ENCODE data around the gene RTP3. TPM values are rescaled to one million over a fixed set of nuclear protein-coding genes. Genes with fewer than 3 reads are reported as not detected.

Gene RTP3
- not detected in 2 replicates for total RNA-seq (2012; rRNA removed)

- peaks cover 25% of the 10 kb centered on the region for H3K4me1 ChIP-seq (ENCODE audit: control insufficient read depth, insufficient read depth, low read length)
- H3K4me2 ChIP-seq (ENCODE audit: low read length): no peak within 1 kb of the TSS
- no peaks in the 10 kb centered on the region for H3K9me3 ChIP-seq (replicated peaks; ENCODE audit: low read length)
- no peaks in the 10 kb centered on the region for H3K27me3 ChIP-seq (ENCODE audit: control insufficient read depth, insufficient read depth, low read length)
- no peaks in the 10 kb centered on the region for H3K36me3 ChIP-seq (ENCODE audit: insufficient read depth, low read length)
- no peak within 1 kb of the TSS for H3K4me3 ChIP-seq (ENCODE audit: low read length)
- H3K9ac ChIP-seq (ENCODE audit: low read depth, low read length): no peak within 1 kb of the TSS
These were observed at the start of gene RTP3 for GRCh38 chr3:46497556-46498265. TSS of gene RTP3 (plus strand) at chr3:46497976. CDS start at chr3:46498063, 87 bp downstream.

- no peak overlapping the region for H3K9ac ChIP-seq (ENCODE audit: low read depth, low read length)
- no peak overlapping the region for H3K4me2 ChIP-seq (ENCODE audit: low read length)
- no peak overlapping the region for H3K4me3 ChIP-seq (ENCODE audit: low read length)
- H3K36me3 ChIP-seq (ENCODE audit: insufficient read depth, low read length): no peaks in the 10 kb centered on the region
- H3K27me3 ChIP-seq (ENCODE audit: control insufficient read depth, insufficient read depth, low read length): peaks cover 56% of the 10 kb centered on the region
- no peaks in the 10 kb centered on the region for H3K4me1 ChIP-seq (ENCODE audit: control insufficient read depth, insufficient read depth, low read length)
- H3K9me3 ChIP-seq (replicated peaks; ENCODE audit: low read length): no peaks in the 10 kb centered on the region
These were observed 49.1 kb upstream of the RTP3 start for GRCh38 chr3:46448721-46449120.

GRCh38 chr3:46449755-46450552 lies 47.8 kb upstream of the RTP3 start:
- H3K9me3 ChIP-seq (replicated peaks; ENCODE audit: low read length): no peaks in the 10 kb centered on the region
- peaks cover 52% of the 10 kb centered on the region for H3K27me3 ChIP-seq (ENCODE audit: control insufficient read depth, insufficient read depth, low read length)
- H3K9ac ChIP-seq (ENCODE audit: low read depth, low read length): no peak overlapping the region
- H3K4me2 ChIP-seq (ENCODE audit: low read length): no peak overlapping the region
- no peaks in the 10 kb centered on the region for H3K36me3 ChIP-seq (ENCODE audit: insufficient read depth, low read length)
- H3K4me1 ChIP-seq (ENCODE audit: control insufficient read depth, insufficient read depth, low read length): no peaks in the 10 kb centered on the region
- no peak overlapping the region for H3K4me3 ChIP-seq (ENCODE audit: low read length)

- H3K9me3 ChIP-seq (replicated peaks; ENCODE audit: low read length): no peaks in the 10 kb centered on the region
- no peak overlapping the region for H3K4me2 ChIP-seq (ENCODE audit: low read length)
- H3K4me3 ChIP-seq (ENCODE audit: low read length): no peak overlapping the region
- H3K9ac ChIP-seq (ENCODE audit: low read depth, low read length): no peak overlapping the region
- H3K4me1 ChIP-seq (ENCODE audit: control insufficient read depth, insufficient read depth, low read length): no peaks in the 10 kb centered on the region
- peaks cover 46% of the 10 kb centered on the region for H3K27me3 ChIP-seq (ENCODE audit: control insufficient read depth, insufficient read depth, low read length)
- no peaks in the 10 kb centered on the region for H3K36me3 ChIP-seq (ENCODE audit: insufficient read depth, low read length)
These were observed 44.1 kb upstream of the RTP3 start for GRCh38 chr3:46453526-46454208.

GRCh38 chr3:46454209-46454595 lies 43.6 kb upstream of the RTP3 start:
- Histone ChIP-seq H3K9me3 (replicated peaks; ENCODE audit: low read length) (no peaks in the 10 kb centered on the region), H3K27me3 (ENCODE audit: control insufficient read depth, insufficient read depth, low read length) (peaks cover 45% of the 10 kb centered on the region), H3K4me3 (ENCODE audit: low read length) (no peak overlapping the region), H3K4me1 (ENCODE audit: control insufficient read depth, insufficient read depth, low read length) (no peaks in the 10 kb centered on the region), H3K4me2 (ENCODE audit: low read length) (no peak overlapping the region), H3K9ac (ENCODE audit: low read depth, low read length) (no peak overlapping the region), H3K36me3 (ENCODE audit: insufficient read depth, low read length) (no peaks in the 10 kb centered on the region)

GRCh38 chr3:46454606-46455005 lies 43.2 kb upstream of the RTP3 start:
- Histone ChIP-seq H3K9ac (ENCODE audit: low read depth, low read length) (no peak overlapping the region), H3K9me3 (replicated peaks; ENCODE audit: low read length) (no peaks in the 10 kb centered on the region), H3K4me3 (ENCODE audit: low read length) (no peak overlapping the region), H3K36me3 (ENCODE audit: insufficient read depth, low read length) (no peaks in the 10 kb centered on the region), H3K4me2 (ENCODE audit: low read length) (no peak overlapping the region), H3K27me3 (ENCODE audit: control insufficient read depth, insufficient read depth, low read length) (peaks cover 48% of the 10 kb centered on the region), H3K4me1 (ENCODE audit: control insufficient read depth, insufficient read depth, low read length) (no peaks in the 10 kb centered on the region)

- Histone ChIP-seq H3K4me1 (ENCODE audit: control insufficient read depth, insufficient read depth, low read length) (no peaks in the 10 kb centered on the region), H3K4me3 (ENCODE audit: low read length) (no peak overlapping the region), H3K9me3 (replicated peaks; ENCODE audit: low read length) (no peaks in the 10 kb centered on the region), H3K4me2 (ENCODE audit: low read length) (no peak overlapping the region), H3K9ac (ENCODE audit: low read depth, low read length) (no peak overlapping the region), H3K27me3 (ENCODE audit: control insufficient read depth, insufficient read depth, low read length) (peaks cover 51% of the 10 kb centered on the region), H3K36me3 (ENCODE audit: insufficient read depth, low read length) (no peaks in the 10 kb centered on the region)
These were observed 42.3 kb upstream of the RTP3 start for GRCh38 chr3:46455231-46456115.

GRCh38 chr3:46456118-46456517 lies 41.7 kb upstream of the RTP3 start:
- H3K36me3 ChIP-seq (ENCODE audit: insufficient read depth, low read length): no peaks in the 10 kb centered on the region
- H3K9ac ChIP-seq (ENCODE audit: low read depth, low read length): no peak overlapping the region
- H3K4me1 ChIP-seq (ENCODE audit: control insufficient read depth, insufficient read depth, low read length): no peaks in the 10 kb centered on the region
- no peak overlapping the region for H3K4me2 ChIP-seq (ENCODE audit: low read length)
- H3K27me3 ChIP-seq (ENCODE audit: control insufficient read depth, insufficient read depth, low read length): peaks cover 47% of the 10 kb centered on the region
- H3K4me3 ChIP-seq (ENCODE audit: low read length): no peak overlapping the region
- no peaks in the 10 kb centered on the region for H3K9me3 ChIP-seq (replicated peaks; ENCODE audit: low read length)

GRCh38 chr3:46460051-46460450 lies 37.7 kb upstream of the RTP3 start:
- Histone ChIP-seq H3K27me3 (ENCODE audit: control insufficient read depth, insufficient read depth, low read length) (peaks cover 55% of the 10 kb centered on the region), H3K4me1 (ENCODE audit: control insufficient read depth, insufficient read depth, low read length) (no peaks in the 10 kb centered on the region)

GRCh38 chr3:46462111-46462510 lies 35.7 kb upstream of the RTP3 start:
- Histone ChIP-seq H3K9me3 (replicated peaks; ENCODE audit: low read length) (no peaks in the 10 kb centered on the region), H3K9ac (ENCODE audit: low read depth, low read length) (no peak overlapping the region), H3K4me2 (ENCODE audit: low read length) (no peak overlapping the region), H3K27me3 (ENCODE audit: control insufficient read depth, insufficient read depth, low read length) (peaks cover 64% of the 10 kb centered on the region), H3K4me3 (ENCODE audit: low read length) (no peak overlapping the region), H3K4me1 (ENCODE audit: control insufficient read depth, insufficient read depth, low read length) (no peaks in the 10 kb centered on the region), H3K36me3 (ENCODE audit: insufficient read depth, low read length) (no peaks in the 10 kb centered on the region)

More at GRCh38 chr3:46460051-46460450, 37.7 kb upstream of the RTP3 start:
- Histone ChIP-seq H3K9me3 (replicated peaks; ENCODE audit: low read length) (no peaks in the 10 kb centered on the region), H3K9ac (ENCODE audit: low read depth, low read length) (no peak overlapping the region), H3K4me2 (ENCODE audit: low read length) (no peak overlapping the region), H3K4me3 (ENCODE audit: low read length) (no peak overlapping the region), H3K36me3 (ENCODE audit: insufficient read depth, low read length) (no peaks in the 10 kb centered on the region)

- Histone ChIP-seq H3K36me3 (ENCODE audit: insufficient read depth, low read length) (no peaks in the 10 kb centered on the region), H3K4me1 (ENCODE audit: control insufficient read depth, insufficient read depth, low read length) (no peaks in the 10 kb centered on the region), H3K4me2 (ENCODE audit: low read length) (no peak overlapping the region), H3K4me3 (ENCODE audit: low read length) (no peak overlapping the region), H3K9ac (ENCODE audit: low read depth, low read length) (no peak overlapping the region), H3K9me3 (replicated peaks; ENCODE audit: low read length) (no peaks in the 10 kb centered on the region), H3K27me3 (ENCODE audit: control insufficient read depth, insufficient read depth, low read length) (peaks cover 64% of the 10 kb centered on the region)
These were observed 35.3 kb upstream of the RTP3 start for GRCh38 chr3:46462511-46462910.
